Measurements from ENCODE around the gene FILIP1L. TPM values are rescaled to one million over a fixed set of nuclear protein-coding genes. Genes with fewer than 3 reads are reported as not detected.
A peak's percentile ranks its signal among the peaks of the same experiment; 100 is the strongest.

FILIP1L gene
- total RNA-seq, 1 donor from 2014 or later: 1.1 TPM

GRCh38 chr3:100072326-100073048, 41.8 kb downstream of the FILIP1L start:
- TF ChIP-seq CTCF (IDR thresholded peaks at IDR 0.05; ENCODE audit: insufficient read depth, low read length, severe bottlenecking): no peak
- H3K27me3 ChIP-seq (ENCODE audit: control insufficient read depth, insufficient read depth, low read length): no peaks in the 10 kb centered on the region
- H3K4me3 ChIP-seq (ENCODE audit: low read depth, low read length): no peak overlapping the region
- DNase-seq (ENCODE audit: low read depth) (no peak), FAIRE-seq (no peak)
- H3K36me3 ChIP-seq (ENCODE audit: control insufficient read depth, insufficient read depth, low read length): no peaks in the 10 kb centered on the region

GRCh38 chr3:100069472-100069871, 44.8 kb downstream of the FILIP1L start:
- TF ChIP-seq CTCF (IDR thresholded peaks at IDR 0.05; ENCODE audit: insufficient read depth, low read length, severe bottlenecking): no peak
- no peak for FAIRE-seq
- no peak for DNase-seq (ENCODE audit: low read depth)
- no peaks in the 10 kb centered on the region for H3K27me3 ChIP-seq (ENCODE audit: control insufficient read depth, insufficient read depth, low read length)
- H3K36me3 ChIP-seq (ENCODE audit: control insufficient read depth, insufficient read depth, low read length): no peaks in the 10 kb centered on the region
- no peak overlapping the region for H3K4me3 ChIP-seq (ENCODE audit: low read depth, low read length)

GRCh38 chr3:100068826-100069225, 45.5 kb downstream of the FILIP1L start:
- H3K4me3 ChIP-seq (ENCODE audit: low read depth, low read length): no peak overlapping the region
- FAIRE-seq (no peak), DNase-seq (ENCODE audit: low read depth) (peak; percentile 63)
- H3K27me3 ChIP-seq (ENCODE audit: control insufficient read depth, insufficient read depth, low read length): no peaks in the 10 kb centered on the region
- TF ChIP-seq CTCF (IDR thresholded peaks at IDR 0.05; ENCODE audit: insufficient read depth, low read length, severe bottlenecking): peak; percentile 79
- H3K36me3 ChIP-seq (ENCODE audit: control insufficient read depth, insufficient read depth, low read length): no peaks in the 10 kb centered on the region

GRCh38 chr3:100067589-100067988, 46.7 kb downstream of the FILIP1L start:
- TF ChIP-seq CTCF (IDR thresholded peaks at IDR 0.05; ENCODE audit: insufficient read depth, low read length, severe bottlenecking): no peak
- no peaks in the 10 kb centered on the region for H3K36me3 ChIP-seq (ENCODE audit: control insufficient read depth, insufficient read depth, low read length)
- no peaks in the 10 kb centered on the region for H3K27me3 ChIP-seq (ENCODE audit: control insufficient read depth, insufficient read depth, low read length)
- FAIRE-seq (no peak), DNase-seq (ENCODE audit: low read depth) (no peak)
- no peak overlapping the region for H3K4me3 ChIP-seq (ENCODE audit: low read depth, low read length)

GRCh38 chr3:100063929-100064461, 50.3 kb downstream of the FILIP1L start:
- Histone ChIP-seq H3K36me3 (ENCODE audit: control insufficient read depth, insufficient read depth, low read length) (no peaks in the 10 kb centered on the region), H3K4me3 (ENCODE audit: low read depth, low read length) (no peak overlapping the region), H3K27me3 (ENCODE audit: control insufficient read depth, insufficient read depth, low read length) (no peaks in the 10 kb centered on the region)
- FAIRE-seq (no peak), DNase-seq (ENCODE audit: low read depth) (no peak)
- no peak for TF ChIP-seq CTCF (IDR thresholded peaks at IDR 0.05; ENCODE audit: insufficient read depth, low read length, severe bottlenecking)

GRCh38 chr3:100062665-100063064, 51.6 kb downstream of the FILIP1L start:
- no peaks in the 10 kb centered on the region for H3K27me3 ChIP-seq (ENCODE audit: control insufficient read depth, insufficient read depth, low read length)
- H3K36me3 ChIP-seq (ENCODE audit: control insufficient read depth, insufficient read depth, low read length): no peaks in the 10 kb centered on the region
- DNase-seq (ENCODE audit: low read depth): no peak
- TF ChIP-seq CTCF (IDR thresholded peaks at IDR 0.05; ENCODE audit: insufficient read depth, low read length, severe bottlenecking): no peak
- no peak overlapping the region for H3K4me3 ChIP-seq (ENCODE audit: low read depth, low read length)
- no peak for FAIRE-seq
